Caco-2 (cell line): ENCODE data around the gene DSCAM. TPM values are rescaled to one million over a fixed set of nuclear protein-coding genes. Genes with fewer than 3 reads are reported as not detected.

Experiments
- BruUV-seq: library from RNA; stranded (reverse); fragments of 400-500 nt; replicated peaks from 2 replicates; lab custom pipeline; 2021; lab: Mats Ljungman, UMichigan
- CTCF ChIA-PET: fragments of 300-600 bp; sonication (Branson Sonifier 250); formaldehyde crosslinking; loops from one replicate; lab custom pipeline; 2022; ENCODE audit warnings: antibody characterized with exemption; lab: Charles Lee
- POLR2A ChIA-PET: fragments of 300-600 bp; sonication (Branson Sonifier 250); formaldehyde crosslinking; loops from one replicate; lab custom pipeline; 2022; ENCODE audit warnings: antibody characterized with exemption; lab: Charles Lee
- DNase-seq, 2 experiments: peaks; one replicate each; pipeline versions ENCODE4 v3.0.0 to v3.0.0-alpha.2; 2020 to 2022
- H3K27me3 ChIP-seq: replicated peaks from 2 replicates; pipeline ENCODE4 v1.6.0; 2011; ENCODE audit warnings: low read length; ENCODE audit not compliant: control insufficient read depth, insufficient read depth
- H3K36me3 ChIP-seq: 2 replicates; pipeline ENCODE4 v1.5.1; 2011; ENCODE audit warnings: low read length; ENCODE audit not compliant: control insufficient read depth, insufficient read depth
- H3K4me1 ChIP-seq: fragments of 250-450 bp; sonication (Bioruptor Pico); 2 replicates; pipeline ENCODE4 v1.5.1; 2020; ENCODE audit warnings: mild to moderate bottlenecking
- H3K4me3 ChIP-seq: 2 replicates; pipeline ENCODE4 v1.5.1; 2011; ENCODE audit warnings: low read depth, mild to moderate bottlenecking, control low read depth, low read length
- H3K9me3 ChIP-seq: fragments of 250-450 bp; sonication (Bioruptor Pico); 2 replicates; pipeline ENCODE4 v1.5.1; 2020; ENCODE audit warnings: mild to moderate bottlenecking, moderate library complexity
- H3K27ac Mint-ChIP-seq: one replicate; pipeline ENCODE4 v1.8.0; 2022; ENCODE audit warnings: mixed read lengths; ENCODE audit not compliant: unreplicated experiment
- H3K27me3 Mint-ChIP-seq: one replicate; pipeline ENCODE4 v1.8.0; 2022; ENCODE audit warnings: mixed read lengths; ENCODE audit not compliant: insufficient read depth, unreplicated experiment
- H3K36me3 Mint-ChIP-seq: one replicate; pipeline ENCODE4 v1.8.0; 2022; ENCODE audit warnings: mild to moderate bottlenecking, mixed read lengths; ENCODE audit not compliant: insufficient read depth, unreplicated experiment
- H3K4me1 Mint-ChIP-seq: one replicate; pipeline ENCODE4 v1.8.0; 2022; ENCODE audit warnings: low read depth, mixed read lengths; ENCODE audit not compliant: unreplicated experiment
- H3K4me3 Mint-ChIP-seq: one replicate; pipeline ENCODE4 v1.8.0; 2022; ENCODE audit warnings: mild to moderate bottlenecking, moderate library complexity, mixed read lengths; ENCODE audit not compliant: unreplicated experiment
- H3K9me3 Mint-ChIP-seq: one replicate; pipeline ENCODE4 v1.8.0; 2022; ENCODE audit warnings: mixed read lengths; ENCODE audit not compliant: unreplicated experiment
- CTCF ChIP-seq, 2 experiments: fragments of 200-600 bp in 1 of 2; IDR thresholded peaks; 1 replicate in 1 of 2; 2 replicates in 1 of 2; pipeline versions ENCODE4 v1.5.1 to v1.8.0; 2011 to 2022; ENCODE audit warnings: antibody characterized with exemption in 1 of 2, control low read depth in 1 of 2, inconsistent platforms in 1 of 2, low read depth in 1 of 2, low read length in 1 of 2, mild to moderate bottlenecking in 1 of 2, moderate library complexity in 1 of 2; ENCODE audit not compliant: insufficient read depth in 1 of 2, severe bottlenecking in 1 of 2, unreplicated experiment in 1 of 2
- intact Hi-C: fragments of 100-400 bp; cut with micrococcal nuclease; formaldehyde crosslinking; loops from one replicate; pipeline ENCODE4 v1.10.0; 2022; ENCODE audit not compliant: unreplicated experiment
- total RNA-seq: library from RNA; stranded (reverse); gene quantifications from 2 replicates; pipeline ENCODE4 v1.2.3, GENCODE V29; 2022

DSCAM gene
- total RNA-seq, 1 experiment from 2014 or later = not detected

- no peaks in the 10 kb centered on the region for H3K9me3 ChIP-seq
- H3K4me3 ChIP-seq = no peak overlapping the region
- no peaks in the 10 kb centered on the region for H3K36me3 ChIP-seq
- peaks cover under 1% of the 10 kb centered on the region for H3K36me3 Mint-ChIP-seq
- H3K4me3 Mint-ChIP-seq = no peak overlapping the region
- intact Hi-C loops = no loop called here
- no peak for DNase-seq
- ChIA-PET CTCF (no interaction called here), POLR2A (no interaction called here)
- no peaks in the 10 kb centered on the region for H3K4me1 Mint-ChIP-seq
- H3K27ac Mint-ChIP-seq = no peak overlapping the region
- TF ChIP-seq CTCF (IDR thresholded peaks at IDR 0.05; ENCODE audit: insufficient read depth in 1 of 2, low read depth in 1 of 2, low read length in 1 of 2, severe bottlenecking in 1 of 2, unreplicated experiment in 1 of 2) = no peak
- no peaks in the 10 kb centered on the region; the same call in 1 of the 2 replicates for H3K27me3 ChIP-seq
- H3K27me3 Mint-ChIP-seq = peaks cover 3% of the 10 kb centered on the region
- peaks cover 6% of the 10 kb centered on the region for H3K9me3 Mint-ChIP-seq
- no TSS peak for BruUV-seq
- H3K4me1 ChIP-seq = no peaks in the 10 kb centered on the region
These were observed 670.2 kb downstream of the DSCAM start for GRCh38 chr21:40176724-40177123.

GRCh38 chr21:40173816-40174215 is 673.1 kb downstream of the DSCAM start:
- no peaks in the 10 kb centered on the region for H3K4me1 Mint-ChIP-seq
- no peak for TF ChIP-seq CTCF (IDR thresholded peaks at IDR 0.05; ENCODE audit: insufficient read depth in 1 of 2, low read depth in 1 of 2, low read length in 1 of 2, severe bottlenecking in 1 of 2, unreplicated experiment in 1 of 2)
- Histone ChIP-seq H3K4me1 (no peaks in the 10 kb centered on the region), H3K27me3 (no peaks in the 10 kb centered on the region; the same call in 1 of the 2 replicates), H3K36me3 (no peaks in the 10 kb centered on the region), H3K9me3 (no peaks in the 10 kb centered on the region), H3K4me3 (no peak overlapping the region)
- CTCF ChIA-PET = no interaction called here
- intact Hi-C loops = no loop called here
- peaks cover 9% of the 10 kb centered on the region for H3K27me3 Mint-ChIP-seq
- DNase-seq = no peak
- no peaks in the 10 kb centered on the region for H3K9me3 Mint-ChIP-seq
- no TSS peak for BruUV-seq
- no peak overlapping the region for H3K4me3 Mint-ChIP-seq
- H3K27ac Mint-ChIP-seq = no peak overlapping the region
- POLR2A ChIA-PET = no interaction called here
- no peaks in the 10 kb centered on the region for H3K36me3 Mint-ChIP-seq

DNA sequence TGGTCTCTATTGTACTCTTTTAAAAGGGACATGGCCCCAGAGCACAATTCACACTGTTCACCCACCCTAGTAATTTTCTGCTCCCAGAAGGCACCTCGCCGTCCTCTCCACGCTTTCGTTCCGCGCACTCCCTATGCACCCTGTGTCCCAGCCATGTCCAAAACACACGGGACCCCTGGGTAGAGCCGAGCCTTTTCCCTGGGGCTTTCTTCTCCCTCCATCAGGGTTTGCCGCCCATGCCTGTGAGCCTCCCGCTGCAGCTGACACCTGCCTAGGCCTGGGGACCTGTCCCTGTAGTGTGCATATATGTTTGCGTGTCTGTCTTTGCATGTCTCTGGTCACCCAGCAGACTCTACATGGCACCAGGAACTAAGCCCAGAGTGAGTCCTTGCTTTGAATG is 677.0 kb downstream of the DSCAM start:
- ChIA-PET POLR2A (no interaction called here), CTCF (no interaction called here)
- Mint-ChIP-seq H3K4me1 (no peaks in the 10 kb centered on the region), H3K9me3 (no peaks in the 10 kb centered on the region), H3K27ac (no peak overlapping the region), H3K36me3 (no peaks in the 10 kb centered on the region), H3K4me3 (no peak overlapping the region), H3K27me3 (peaks cover 12% of the 10 kb centered on the region)
- no peak for DNase-seq
- Histone ChIP-seq H3K27me3 (no peaks in the 10 kb centered on the region), H3K36me3 (no peaks in the 10 kb centered on the region), H3K9me3 (no peaks in the 10 kb centered on the region), H3K4me1 (no peaks in the 10 kb centered on the region), H3K4me3 (no peak overlapping the region)
- no TSS peak for BruUV-seq
- TF ChIP-seq CTCF (IDR thresholded peaks at IDR 0.05; ENCODE audit: insufficient read depth in 1 of 2, low read depth in 1 of 2, low read length in 1 of 2, severe bottlenecking in 1 of 2, unreplicated experiment in 1 of 2) = no peak
- intact Hi-C loops = no loop called here
